ENCODE measurements around the gene LINC01488.

- TF ChIP-seq EZH2phosphoT487 (IDR thresholded peaks at IDR 0.05; ENCODE audit: insufficient read depth, low read depth) (no peak), EZH2 (IDR thresholded peaks at IDR 0.05; ENCODE audit: insufficient read depth, poor library complexity, severe bottlenecking) (no peak)
Observed at GRCh38 chr11:69455969-69456368, 25.5 kb upstream of the LINC01488 start.

Data from GM23248 (cell line).